ENCODE measurements around the gene ACCS. TPM values are rescaled to one million over a fixed set of nuclear protein-coding genes. Genes with fewer than 3 reads are reported as not detected.

The ACCS gene
- total RNA-seq, 1 donor from 2014 or later = 20.9 TPM

- Histone ChIP-seq H3K36me3 (ENCODE audit: control insufficient read depth in 3 of 3, insufficient read depth in 3 of 3, low read length in 3 of 3) (peaks cover 3 to 24% (median 13%) of the 10 kb centered on the region in 3 donors), H3K4me1 (ENCODE audit: control insufficient read depth in 3 of 3, insufficient read depth in 3 of 3, low read length in 3 of 3) (peaks cover 5 to 19% (median 16%) of the 10 kb centered on the region in 3 donors), H3K9me3 (ENCODE audit: control insufficient read depth in 3 of 3, low read length in 3 of 3) (no peaks in the 10 kb centered on the region), H3K27ac (ENCODE audit: low read depth, low read length) (no peak overlapping the region), H3K9ac (ENCODE audit: low read depth in 1 of 3, low read length in 3 of 3) (no peak overlapping the region), H3K27me3 (ENCODE audit: control insufficient read depth in 3 of 3, insufficient read depth in 3 of 3, low read length in 3 of 3) (no peaks in the 10 kb centered on the region), H3K4me3 (ENCODE audit: low read length in 3 of 3) (no peak overlapping the region)
Measured at GRCh38 chr11:44120169-44120568, 54.1 kb downstream of the ACCS start.

GRCh38 chr11:44125598-44125997 is 59.5 kb downstream of the ACCS start:
- Histone ChIP-seq H3K9me3 (ENCODE audit: control insufficient read depth in 3 of 3, low read length in 3 of 3) (no peaks in the 10 kb centered on the region), H3K4me1 (ENCODE audit: control insufficient read depth in 3 of 3, insufficient read depth in 3 of 3, low read length in 3 of 3) (peaks cover 0 to 10% (median 4%) of the 10 kb centered on the region in 3 donors), H3K9ac (ENCODE audit: low read depth in 1 of 3, low read length in 3 of 3) (no peak overlapping the region), H3K4me3 (ENCODE audit: low read length in 3 of 3) (no peak overlapping the region), H3K36me3 (ENCODE audit: control insufficient read depth in 3 of 3, insufficient read depth in 3 of 3, low read length in 3 of 3) (peaks cover 21 to 59% (median 51%) of the 10 kb centered on the region in 3 donors), H3K27ac (ENCODE audit: low read depth, low read length) (no peak overlapping the region), H3K27me3 (ENCODE audit: control insufficient read depth in 3 of 3, insufficient read depth in 3 of 3, low read length in 3 of 3) (no peaks in the 10 kb centered on the region)

GRCh38 chr11:44126304-44126703 is 60.2 kb downstream of the ACCS start:
- Histone ChIP-seq H3K27ac (ENCODE audit: low read depth, low read length) (no peak overlapping the region), H3K9me3 (ENCODE audit: control insufficient read depth in 3 of 3, low read length in 3 of 3) (no peaks in the 10 kb centered on the region), H3K36me3 (ENCODE audit: control insufficient read depth in 3 of 3, insufficient read depth in 3 of 3, low read length in 3 of 3) (peaks cover 23 to 66% (median 51%) of the 10 kb centered on the region in 3 donors), H3K4me3 (ENCODE audit: low read length in 3 of 3) (no peak overlapping the region), H3K4me1 (ENCODE audit: control insufficient read depth in 3 of 3, insufficient read depth in 3 of 3, low read length in 3 of 3) (peaks cover 0 to 13% (median 6%) of the 10 kb centered on the region in 3 donors), H3K27me3 (ENCODE audit: control insufficient read depth in 3 of 3, insufficient read depth in 3 of 3, low read length in 3 of 3) (no peaks in the 10 kb centered on the region), H3K9ac (ENCODE audit: low read depth in 1 of 3, low read length in 3 of 3) (no peak overlapping the region)

- Histone ChIP-seq H3K27ac (ENCODE audit: low read depth, low read length) (no peak overlapping the region), H3K4me3 (ENCODE audit: low read length in 3 of 3) (no peak overlapping the region)
Measured at GRCh38 chr11:44127130-44127529, 61.1 kb downstream of the ACCS start.

DNA sequence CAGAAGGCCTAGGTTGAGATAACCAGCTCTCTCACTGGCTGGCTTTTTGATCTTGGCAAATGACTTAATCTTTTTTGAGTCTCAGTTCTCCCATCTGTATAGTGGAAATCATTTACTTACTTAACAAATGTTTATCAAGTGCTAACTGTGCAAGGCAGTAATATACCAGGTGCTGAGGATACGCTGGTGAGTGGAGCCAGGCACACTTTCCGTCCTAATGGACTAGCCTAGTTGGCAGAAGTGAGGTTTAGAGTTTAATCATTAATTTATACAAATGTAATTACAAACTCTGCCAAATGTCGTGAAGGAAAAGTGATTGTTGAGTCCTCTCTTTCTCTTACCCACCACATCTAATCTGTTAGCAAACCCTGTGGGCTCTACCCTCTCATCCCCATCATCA is 62.7 kb downstream of the ACCS start:
- Histone ChIP-seq H3K9me3 (ENCODE audit: control insufficient read depth in 3 of 3, low read length in 3 of 3) (no peaks in the 10 kb centered on the region), H3K36me3 (ENCODE audit: control insufficient read depth in 3 of 3, insufficient read depth in 3 of 3, low read length in 3 of 3) (peaks cover 23 to 73% (median 58%) of the 10 kb centered on the region in 3 donors), H3K4me1 (ENCODE audit: control insufficient read depth in 3 of 3, insufficient read depth in 3 of 3, low read length in 3 of 3) (peaks cover 0 to 15% (median 7%) of the 10 kb centered on the region in 3 donors), H3K4me3 (ENCODE audit: low read length in 3 of 3) (no peak overlapping the region), H3K27me3 (ENCODE audit: control insufficient read depth in 3 of 3, insufficient read depth in 3 of 3, low read length in 3 of 3) (no peaks in the 10 kb centered on the region), H3K9ac (ENCODE audit: low read depth in 1 of 3, low read length in 3 of 3) (no peak overlapping the region), H3K27ac (ENCODE audit: low read depth, low read length) (no peak overlapping the region)

More at GRCh38 chr11:44127130-44127529, 61.1 kb downstream of the ACCS start:
- Histone ChIP-seq H3K9ac (ENCODE audit: low read depth in 1 of 3, low read length in 3 of 3) (no peak overlapping the region), H3K27me3 (ENCODE audit: control insufficient read depth in 3 of 3, insufficient read depth in 3 of 3, low read length in 3 of 3) (no peaks in the 10 kb centered on the region), H3K36me3 (ENCODE audit: control insufficient read depth in 3 of 3, insufficient read depth in 3 of 3, low read length in 3 of 3) (peaks cover 23 to 67% (median 51%) of the 10 kb centered on the region in 3 donors), H3K9me3 (ENCODE audit: control insufficient read depth in 3 of 3, low read length in 3 of 3) (no peaks in the 10 kb centered on the region), H3K4me1 (ENCODE audit: control insufficient read depth in 3 of 3, insufficient read depth in 3 of 3, low read length in 3 of 3) (peaks cover 0 to 13% (median 7%) of the 10 kb centered on the region in 3 donors)

DNA sequence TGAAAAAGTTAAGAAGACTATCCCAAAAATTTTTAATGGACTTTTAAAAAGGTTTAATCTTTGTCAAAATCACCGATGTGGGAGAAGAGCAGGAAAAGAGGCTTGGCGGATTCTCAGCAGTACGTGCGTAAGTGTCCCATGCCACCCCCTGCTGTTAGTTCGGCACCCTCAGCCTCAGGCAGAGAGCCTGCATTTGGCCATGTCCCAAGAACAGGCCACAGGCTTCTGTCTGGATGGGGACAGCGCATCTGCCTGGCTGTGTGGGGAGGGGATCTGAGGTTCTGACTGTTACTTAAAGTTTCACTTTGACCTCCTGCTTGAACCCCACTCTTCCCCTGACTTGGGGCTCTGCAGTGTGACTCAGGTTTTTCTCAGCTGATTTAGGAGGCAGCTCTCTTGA is 64.7 kb downstream of the ACCS start:
- Histone ChIP-seq H3K9ac (ENCODE audit: low read depth in 1 of 3, low read length in 3 of 3) (no peak overlapping the region), H3K36me3 (ENCODE audit: control insufficient read depth in 3 of 3, insufficient read depth in 3 of 3, low read length in 3 of 3) (peaks cover 20 to 60% (median 49%) of the 10 kb centered on the region in 3 donors)

DNA sequence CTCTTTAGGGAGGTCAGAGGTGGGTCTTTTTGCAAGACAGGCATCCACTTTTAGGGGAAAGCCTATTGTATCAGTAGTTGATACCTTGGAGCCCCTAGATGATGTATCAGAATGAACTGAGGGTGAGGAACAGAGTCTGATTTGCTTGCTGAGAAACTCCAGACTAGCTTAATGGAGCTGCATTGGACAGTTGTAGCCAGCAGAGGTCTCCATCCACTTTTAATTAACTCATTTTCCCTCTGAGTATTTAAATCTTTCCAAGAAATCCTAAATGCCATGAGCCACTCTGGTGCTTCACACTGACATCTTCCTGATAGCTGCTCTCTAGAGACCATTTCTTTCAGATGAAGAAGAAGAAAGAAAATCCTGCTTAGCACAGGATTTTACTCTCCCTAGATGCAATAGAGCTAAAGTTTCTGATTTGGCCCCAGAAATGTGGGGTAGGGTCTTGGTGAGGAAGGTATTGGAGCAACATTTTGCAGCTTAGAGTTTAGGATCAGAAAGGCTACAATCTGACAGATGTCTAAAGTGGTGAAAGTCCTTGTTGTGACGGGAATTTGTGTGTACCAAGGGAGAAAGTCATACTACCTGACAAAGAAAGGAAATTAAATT is 67.4 kb downstream of the ACCS start:
- Histone ChIP-seq H3K27ac (ENCODE audit: low read depth, low read length) (no peak overlapping the region), H3K36me3 (ENCODE audit: control insufficient read depth in 3 of 3, insufficient read depth in 3 of 3, low read length in 3 of 3) (peaks cover 5 to 37% (median 32%) of the 10 kb centered on the region in 3 donors), H3K9ac (ENCODE audit: low read depth in 1 of 3, low read length in 3 of 3) (no peak overlapping the region), H3K27me3 (ENCODE audit: control insufficient read depth in 3 of 3, insufficient read depth in 3 of 3, low read length in 3 of 3) (no peaks in the 10 kb centered on the region), H3K4me1 (ENCODE audit: control insufficient read depth in 3 of 3, insufficient read depth in 3 of 3, low read length in 3 of 3) (peaks cover 0 to 9% (median 7%) of the 10 kb centered on the region in 3 donors), H3K4me3 (ENCODE audit: low read length in 3 of 3) (no peak overlapping the region), H3K9me3 (ENCODE audit: control insufficient read depth in 3 of 3, low read length in 3 of 3) (no peaks in the 10 kb centered on the region)

More for the DNA sequence above, 64.7 kb downstream of the ACCS start:
- Histone ChIP-seq H3K4me3 (ENCODE audit: low read length in 3 of 3) (no peak overlapping the region), H3K4me1 (ENCODE audit: control insufficient read depth in 3 of 3, insufficient read depth in 3 of 3, low read length in 3 of 3) (peaks cover 0 to 9% (median 7%) of the 10 kb centered on the region in 3 donors), H3K27me3 (ENCODE audit: control insufficient read depth in 3 of 3, insufficient read depth in 3 of 3, low read length in 3 of 3) (no peaks in the 10 kb centered on the region), H3K27ac (ENCODE audit: low read depth, low read length) (no peak overlapping the region), H3K9me3 (ENCODE audit: control insufficient read depth in 3 of 3, low read length in 3 of 3) (no peaks in the 10 kb centered on the region)

Other genes with a start within 250 kb of the ACCS start
- gene ALKBH3, start 185.4 kb upstream of the ACCS start, total RNA-seq = 25.6 TPM
- 17.2 TPM for gene C11orf96, start 123.6 kb upstream of the ACCS start, total RNA-seq
- not detected for gene ACCSL, start 18.3 kb upstream of the ACCS start, total RNA-seq
- gene EXT2, start 29.4 kb downstream of the ACCS start, total RNA-seq = 106 TPM
- gene ALX4, start 243.9 kb downstream of the ACCS start, total RNA-seq = 2.1 TPM

Measured in skeletal muscle tissue (tissue), 4 donors.